ENCODE measurements around the gene DDHD1. TPM values are rescaled to one million over a fixed set of nuclear protein-coding genes. Genes with fewer than 3 reads are reported as not detected.

Gene DDHD1
- total and polyA plus RNA-seq, 9 donors: 5.5 to 8.7 (median 6.9) TPM

DNA sequence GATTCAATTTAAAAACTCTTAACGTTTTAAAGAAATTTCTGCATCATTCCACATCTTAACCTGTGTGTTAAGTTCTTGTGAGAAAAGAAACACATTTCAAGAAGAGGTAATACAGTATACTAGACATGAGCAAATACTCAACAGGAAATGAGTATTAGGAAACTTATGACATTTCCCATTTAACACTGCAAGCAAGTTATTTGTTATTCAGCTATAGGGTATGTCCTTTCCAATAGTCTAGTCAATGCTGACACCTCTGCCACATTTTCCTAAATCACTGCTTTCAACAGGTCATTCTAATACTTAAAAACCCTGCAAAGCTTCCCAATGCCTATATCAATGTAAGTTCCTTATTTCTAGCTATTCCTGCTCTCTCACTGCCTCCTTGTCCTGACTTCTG is 93.1 kb downstream of the DDHD1 start:
- H3K4me3 ChIP-seq (ENCODE audit: low read length): no peak overlapping the region
- H3K9me3 ChIP-seq (replicated peaks; ENCODE audit: control insufficient read depth, low read depth, low read length): no peaks in the 10 kb centered on the region
- no CpG with 5 or more reads among the region's 1 CpG for WGBS (ENCODE audit: insufficient coverage)
- H3K4me1 ChIP-seq (ENCODE audit: control insufficient read depth, insufficient read depth, low read length): no peaks in the 10 kb centered on the region
- H3K27ac ChIP-seq (ENCODE audit: low read length): no peak overlapping the region
- H3K36me3 ChIP-seq (ENCODE audit: control insufficient read depth, insufficient read depth, low read length): no peaks in the 10 kb centered on the region
- no peaks in the 10 kb centered on the region for H3K27me3 ChIP-seq (ENCODE audit: control insufficient read depth, insufficient read depth, low read length)
- no peak for DNase-seq

GRCh38 chr14:53055003-53055402 is 98.1 kb downstream of the DDHD1 start:
- Histone ChIP-seq H3K27me3 (ENCODE audit: control insufficient read depth, insufficient read depth, low read length) (no peaks in the 10 kb centered on the region), H3K4me3 (ENCODE audit: low read length) (no peak overlapping the region), H3K27ac (ENCODE audit: low read length) (no peak overlapping the region), H3K4me1 (ENCODE audit: control insufficient read depth, insufficient read depth, low read length) (no peaks in the 10 kb centered on the region), H3K36me3 (ENCODE audit: control insufficient read depth, insufficient read depth, low read length) (no peaks in the 10 kb centered on the region), H3K9me3 (replicated peaks; ENCODE audit: control insufficient read depth, low read depth, low read length) (no peaks in the 10 kb centered on the region)
- peak; percentile 80 for DNase-seq
- WGBS (ENCODE audit: insufficient coverage): 20% methylated on average over 1 of the region's 1 CpG

DNA sequence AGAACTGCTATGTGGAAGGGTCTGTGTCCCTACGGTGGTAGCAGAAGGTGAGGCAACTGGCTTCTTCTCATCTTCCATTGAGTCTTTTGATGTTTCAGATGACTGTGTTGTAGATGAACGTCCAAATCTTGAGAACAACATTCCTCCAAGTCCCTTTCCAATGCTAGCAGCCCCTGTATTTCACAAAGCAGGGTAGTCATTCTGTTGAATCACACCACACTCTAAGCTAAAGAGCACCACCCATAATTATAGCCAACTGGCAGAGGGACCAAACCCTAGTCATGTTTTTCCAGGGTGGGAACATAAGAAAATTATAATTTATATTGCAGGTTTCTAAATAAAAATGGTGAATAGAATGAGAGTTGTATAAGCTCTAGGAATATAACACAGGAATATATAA is 98.7 kb downstream of the DDHD1 start:
- Histone ChIP-seq H3K27me3 (ENCODE audit: control insufficient read depth, insufficient read depth, low read length) (no peaks in the 10 kb centered on the region), H3K36me3 (ENCODE audit: control insufficient read depth, insufficient read depth, low read length) (no peaks in the 10 kb centered on the region), H3K27ac (ENCODE audit: low read length) (no peak overlapping the region), H3K9me3 (replicated peaks; ENCODE audit: control insufficient read depth, low read depth, low read length) (no peaks in the 10 kb centered on the region), H3K4me3 (ENCODE audit: low read length) (no peak overlapping the region), H3K4me1 (ENCODE audit: control insufficient read depth, insufficient read depth, low read length) (no peaks in the 10 kb centered on the region)
- WGBS (ENCODE audit: insufficient coverage): no CpG with 5 or more reads among the region's 2 CpGs
- peak; percentile 54 for DNase-seq

GRCh38 chr14:53048631-53049030 is 104.5 kb downstream of the DDHD1 start:
- Histone ChIP-seq H3K9me3 (replicated peaks; ENCODE audit: control insufficient read depth, low read depth, low read length) (no peaks in the 10 kb centered on the region), H3K4me1 (ENCODE audit: control insufficient read depth, insufficient read depth, low read length) (no peaks in the 10 kb centered on the region), H3K36me3 (ENCODE audit: control insufficient read depth, insufficient read depth, low read length) (peaks cover 2% of the 10 kb centered on the region), H3K27me3 (ENCODE audit: control insufficient read depth, insufficient read depth, low read length) (no peaks in the 10 kb centered on the region), H3K4me3 (ENCODE audit: low read length) (no peak overlapping the region), H3K27ac (ENCODE audit: low read length) (no peak overlapping the region)
- no peak for DNase-seq
- no CpG with 5 or more reads among the region's 2 CpGs for WGBS (ENCODE audit: insufficient coverage)

DNA sequence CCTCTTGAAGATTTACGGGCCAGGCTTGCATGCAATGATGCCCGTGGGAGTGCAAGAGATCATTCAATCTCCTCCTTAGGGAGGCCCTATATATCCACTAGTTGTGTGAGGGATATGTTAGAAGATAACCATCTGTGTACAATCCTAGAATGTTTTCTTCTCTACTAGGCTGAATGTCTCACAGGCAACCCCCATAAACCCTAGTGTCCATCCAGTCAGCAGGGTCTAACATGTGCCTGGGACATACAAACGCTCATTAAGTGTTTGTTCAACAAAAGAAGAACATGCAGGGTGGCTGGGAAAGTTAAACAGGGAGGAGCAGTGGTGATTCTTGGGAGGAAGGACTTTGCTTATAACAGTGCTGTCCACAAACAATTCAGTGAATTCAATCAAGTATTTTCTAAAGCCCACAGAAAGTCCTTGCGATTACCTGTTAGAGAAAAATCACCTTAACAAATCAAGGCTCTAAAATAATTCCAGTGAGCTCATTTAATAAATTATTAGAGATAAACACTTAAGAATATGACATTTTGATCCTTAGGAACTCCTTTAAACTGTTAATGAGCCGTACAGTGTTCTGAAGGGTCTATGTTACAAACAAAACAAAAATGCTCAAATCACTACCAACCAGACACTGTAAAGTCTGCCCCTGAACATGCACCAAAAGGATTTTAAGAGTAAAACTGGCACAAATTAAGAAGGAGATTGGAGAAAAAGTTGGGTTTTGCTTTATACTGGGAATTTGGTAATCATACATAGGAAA is 105.6 kb downstream of the DDHD1 start:
- H3K27ac ChIP-seq (ENCODE audit: low read length): no peak overlapping the region
- H3K4me3 ChIP-seq (ENCODE audit: low read length): no peak overlapping the region
- H3K27me3 ChIP-seq (ENCODE audit: control insufficient read depth, insufficient read depth, low read length): no peaks in the 10 kb centered on the region
- peaks cover 2% of the 10 kb centered on the region for H3K36me3 ChIP-seq (ENCODE audit: control insufficient read depth, insufficient read depth, low read length)
- H3K4me1 ChIP-seq (ENCODE audit: control insufficient read depth, insufficient read depth, low read length): peaks cover 3% of the 10 kb centered on the region
- peak; percentile 46 for DNase-seq
- H3K9me3 ChIP-seq (replicated peaks; ENCODE audit: control insufficient read depth, low read depth, low read length): no peaks in the 10 kb centered on the region
- no CpG with 5 or more reads among the region's 5 CpGs for WGBS (ENCODE audit: insufficient coverage)

GRCh38 chr14:53044486-53044885 is 108.6 kb downstream of the DDHD1 start:
- Histone ChIP-seq H3K9me3 (replicated peaks; ENCODE audit: control insufficient read depth, low read depth, low read length) (no peaks in the 10 kb centered on the region), H3K27ac (ENCODE audit: low read length) (no peak overlapping the region), H3K27me3 (ENCODE audit: control insufficient read depth, insufficient read depth, low read length) (no peaks in the 10 kb centered on the region), H3K4me1 (ENCODE audit: control insufficient read depth, insufficient read depth, low read length) (peaks cover 3% of the 10 kb centered on the region), H3K36me3 (ENCODE audit: control insufficient read depth, insufficient read depth, low read length) (peaks cover 4% of the 10 kb centered on the region), H3K4me3 (ENCODE audit: low read length) (no peak overlapping the region)
- WGBS (ENCODE audit: insufficient coverage): no CpG with 5 or more reads among the region's 2 CpGs
- no peak for DNase-seq

GRCh38 chr14:53043027-53043581 is 110.0 kb downstream of the DDHD1 start:
- H3K9me3 ChIP-seq (replicated peaks; ENCODE audit: control insufficient read depth, low read depth, low read length): no peaks in the 10 kb centered on the region
- H3K4me3 ChIP-seq (ENCODE audit: low read length): no peak overlapping the region
- DNase-seq: peak; percentile 29
- H3K4me1 ChIP-seq (ENCODE audit: control insufficient read depth, insufficient read depth, low read length): peaks cover 3% of the 10 kb centered on the region
- WGBS (ENCODE audit: insufficient coverage): 47% methylated on average over 5 of the region's 7 CpGs
- peak overlapping the region; percentile 61 for H3K27ac ChIP-seq (ENCODE audit: low read length)
- H3K36me3 ChIP-seq (ENCODE audit: control insufficient read depth, insufficient read depth, low read length): peaks cover 10% of the 10 kb centered on the region
- H3K27me3 ChIP-seq (ENCODE audit: control insufficient read depth, insufficient read depth, low read length): no peaks in the 10 kb centered on the region

GRCh38 chr14:53042480-53042879 is 110.6 kb downstream of the DDHD1 start:
- DNase-seq: peak; percentile 77
- Histone ChIP-seq H3K4me1 (ENCODE audit: control insufficient read depth, insufficient read depth, low read length) (peaks cover 3% of the 10 kb centered on the region), H3K36me3 (ENCODE audit: control insufficient read depth, insufficient read depth, low read length) (peaks cover 10% of the 10 kb centered on the region), H3K9me3 (replicated peaks; ENCODE audit: control insufficient read depth, low read depth, low read length) (no peaks in the 10 kb centered on the region), H3K27me3 (ENCODE audit: control insufficient read depth, insufficient read depth, low read length) (no peaks in the 10 kb centered on the region), H3K27ac (ENCODE audit: low read length) (peak overlapping the region; percentile 61), H3K4me3 (ENCODE audit: low read length) (no peak overlapping the region)
- no CpG with 5 or more reads among the region's 4 CpGs for WGBS (ENCODE audit: insufficient coverage)

DNA sequence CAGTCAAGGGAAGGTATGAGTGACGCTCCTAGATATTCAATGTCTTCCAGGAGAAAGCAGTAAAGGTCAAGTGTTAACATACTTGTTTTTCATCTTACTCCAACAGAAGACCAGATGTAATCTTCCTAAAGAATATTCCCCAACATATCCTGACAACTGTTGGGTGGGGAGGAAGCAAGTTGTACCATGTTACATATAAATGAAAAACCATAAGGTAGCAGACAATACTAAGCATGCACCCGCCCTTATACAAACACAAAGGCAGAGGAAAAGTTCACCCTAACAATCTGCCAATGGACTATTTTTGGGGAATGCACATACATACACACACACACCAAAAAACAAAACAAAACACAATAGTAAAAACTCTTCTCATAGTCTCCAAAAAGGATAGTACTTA is 112.1 kb downstream of the DDHD1 start:
- Histone ChIP-seq H3K4me1 (ENCODE audit: control insufficient read depth, insufficient read depth, low read length) (peaks cover 3% of the 10 kb centered on the region), H3K9me3 (replicated peaks; ENCODE audit: control insufficient read depth, low read depth, low read length) (no peaks in the 10 kb centered on the region), H3K27me3 (ENCODE audit: control insufficient read depth, insufficient read depth, low read length) (no peaks in the 10 kb centered on the region), H3K27ac (ENCODE audit: low read length) (no peak overlapping the region), H3K36me3 (ENCODE audit: control insufficient read depth, insufficient read depth, low read length) (peaks cover 10% of the 10 kb centered on the region), H3K4me3 (ENCODE audit: low read length) (no peak overlapping the region)
- WGBS (ENCODE audit: insufficient coverage): no CpG with 5 or more reads among the region's 2 CpGs
- DNase-seq: no peak

DNA sequence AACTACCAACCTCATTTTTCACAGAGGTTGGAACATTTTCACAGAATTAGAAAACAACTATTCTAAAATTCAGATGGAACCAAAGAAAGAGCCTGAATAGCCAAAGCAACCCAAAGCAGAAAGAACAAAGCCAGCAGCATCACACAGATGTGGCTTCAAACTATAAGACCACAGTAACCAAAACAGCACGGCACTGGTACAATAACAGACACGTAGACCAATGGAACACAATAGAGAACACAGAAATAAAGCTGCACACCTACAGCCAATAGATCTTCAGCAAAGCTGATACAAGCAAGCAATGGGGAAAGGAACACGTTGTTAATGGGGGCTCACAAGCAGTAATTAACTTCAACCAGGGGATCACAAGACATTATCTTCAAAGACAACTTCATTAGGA is 114.5 kb downstream of the DDHD1 start:
- H3K27ac ChIP-seq (ENCODE audit: low read length): no peak overlapping the region
- peaks cover 6% of the 10 kb centered on the region for H3K4me1 ChIP-seq (ENCODE audit: control insufficient read depth, insufficient read depth, low read length)
- no peaks in the 10 kb centered on the region for H3K27me3 ChIP-seq (ENCODE audit: control insufficient read depth, insufficient read depth, low read length)
- H3K36me3 ChIP-seq (ENCODE audit: control insufficient read depth, insufficient read depth, low read length): peaks cover 8% of the 10 kb centered on the region
- H3K4me3 ChIP-seq (ENCODE audit: low read length): no peak overlapping the region
- DNase-seq: no peak
- no peaks in the 10 kb centered on the region for H3K9me3 ChIP-seq (replicated peaks; ENCODE audit: control insufficient read depth, low read depth, low read length)
- 100% methylated on average over 2 of the region's 3 CpGs for WGBS (ENCODE audit: insufficient coverage)
